ENCODE data around the gene CSRNP2.
"Not testable (repeated sequence)": the region's sequence is repeated elsewhere in the genome, so short reads cannot be mapped to it uniquely, and the experiment has no call there.

CSRNP2 gene

GRCh38 chr12:51083126-51083833, at the start of gene CSRNP2:
CSRNP2 (minus strand) TSS chr12:51083596; CDS start chr12:51076561, 7,035 bp downstream.
- peak; percentile 96 for DNase-seq

- DNase-seq: no peak
Measured at GRCh38 chr12:51132693-51133092, 49.3 kb upstream of the CSRNP2 start.

GRCh38 chr12:51131745-51132521, 48.5 kb upstream of the CSRNP2 start:
- DNase-seq: no peak

GRCh38 chr12:51128919-51129318, 45.5 kb upstream of the CSRNP2 start:
- no peak for DNase-seq

- DNase-seq: no peak
Measured at GRCh38 chr12:51127050-51127729, 43.8 kb upstream of the CSRNP2 start.

- no peak for DNase-seq
Measured at GRCh38 chr12:51126297-51126696, 42.9 kb upstream of the CSRNP2 start.

- DNase-seq: no peak
Measured at GRCh38 chr12:51124504-51124903, 41.1 kb upstream of the CSRNP2 start.

GRCh38 chr12:51122844-51123243, 39.4 kb upstream of the CSRNP2 start:
- no peak for DNase-seq

GRCh38 chr12:51118706-51119105, 35.3 kb upstream of the CSRNP2 start:
- no peak for DNase-seq

GRCh38 chr12:51115533-51115932, 32.1 kb upstream of the CSRNP2 start:
- no peak for DNase-seq

GRCh38 chr12:51108136-51108535, 24.7 kb upstream of the CSRNP2 start:
- DNase-seq: no peak

- DNase-seq: peak; percentile 40
Measured at GRCh38 chr12:51103977-51104376, 20.6 kb upstream of the CSRNP2 start.

- no peak for DNase-seq
Measured at GRCh38 chr12:51098611-51099010, 15.2 kb upstream of the CSRNP2 start.

- DNase-seq: no peak
Measured at GRCh38 chr12:51090705-51091229, 7.4 kb upstream of the CSRNP2 start.

GRCh38 chr12:51087818-51088217, 4.4 kb upstream of the CSRNP2 start:
- peak; percentile 52 for DNase-seq

- DNase-seq: no peak
Measured at GRCh38 chr12:51086933-51087332, 3.5 kb upstream of the CSRNP2 start.

- DNase-seq: no peak
Measured at GRCh38 chr12:51085757-51086156, 2.4 kb upstream of the CSRNP2 start.

GRCh38 chr12:51082561-51083125, 753 bp downstream of the CSRNP2 start:
- DNase-seq: peak; percentile 29

- DNase-seq: no peak
Measured at GRCh38 chr12:51081421-51081820, 2.0 kb downstream of the CSRNP2 start.

GRCh38 chr12:51080136-51080535, 3.3 kb downstream of the CSRNP2 start:
- DNase-seq: no peak

- not testable (repeated sequence) for DNase-seq
Measured at GRCh38 chr12:51078866-51079265, 4.5 kb downstream of the CSRNP2 start.

GRCh38 chr12:51078346-51078745, 5.0 kb downstream of the CSRNP2 start:
- not testable (repeated sequence) for DNase-seq

GRCh38 chr12:51077930-51078329, 5.5 kb downstream of the CSRNP2 start:
- no peak for DNase-seq

Data from stimulated activated CD4-positive, alpha-beta T cell treated with anti-CD3 and anti-CD28 coated beads, Interleukin-1b, Interleukin-23, amount 100 ng/mL, for 48 hours (primary cell).